ENCODE measurements around the gene ABCA4.
"Not testable (repeated sequence)": the region's sequence is repeated elsewhere in the genome, so short reads cannot be mapped to it uniquely, and the experiment has no call there.

The ABCA4 gene

DNA sequence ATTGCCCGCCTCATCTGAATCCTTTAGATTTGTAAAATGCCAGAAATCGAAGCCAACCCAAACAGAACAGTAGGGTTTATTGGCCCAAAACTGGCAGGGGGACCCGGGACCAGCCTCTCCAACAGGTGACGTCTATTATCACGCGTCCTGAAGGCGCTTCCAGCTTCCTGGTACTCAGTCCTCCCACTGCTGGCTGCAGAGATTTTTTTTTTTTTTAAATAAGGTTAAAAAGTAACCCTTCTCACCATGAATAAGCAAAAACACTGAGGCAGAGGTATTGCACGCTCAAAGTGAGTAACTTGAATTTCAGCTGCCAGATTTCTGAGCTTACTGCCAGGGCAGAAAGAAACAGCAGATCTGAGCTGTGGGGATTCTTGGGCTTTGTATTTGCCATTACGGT is 157.4 kb downstream of the ABCA4 start:
- in situ Hi-C loops (cut with HindIII; ENCODE audit: low sequenced_read_pairs), result no loop called here

DNA sequence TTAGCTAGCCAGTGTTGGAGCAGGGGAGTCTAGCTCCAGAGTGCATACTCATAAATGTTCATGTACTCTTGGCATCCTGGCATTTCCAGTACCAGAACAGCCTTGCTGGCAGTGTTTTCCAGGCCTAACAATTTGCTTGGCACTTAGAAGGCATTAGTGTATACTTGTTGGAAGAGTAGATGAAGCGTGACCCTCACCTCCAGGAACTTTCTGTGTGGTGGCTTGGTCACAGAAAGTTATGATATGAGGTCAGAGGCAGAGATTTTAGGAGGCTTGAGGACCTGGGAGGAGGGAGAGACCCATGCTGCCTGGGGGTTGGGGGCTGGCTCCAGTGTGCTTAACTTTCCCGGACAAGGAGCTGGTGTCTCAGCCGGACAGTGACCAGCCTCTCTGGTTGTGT is 159.0 kb downstream of the ABCA4 start:
- in situ Hi-C loops (cut with HindIII; ENCODE audit: low sequenced_read_pairs), result no loop called here

DNA sequence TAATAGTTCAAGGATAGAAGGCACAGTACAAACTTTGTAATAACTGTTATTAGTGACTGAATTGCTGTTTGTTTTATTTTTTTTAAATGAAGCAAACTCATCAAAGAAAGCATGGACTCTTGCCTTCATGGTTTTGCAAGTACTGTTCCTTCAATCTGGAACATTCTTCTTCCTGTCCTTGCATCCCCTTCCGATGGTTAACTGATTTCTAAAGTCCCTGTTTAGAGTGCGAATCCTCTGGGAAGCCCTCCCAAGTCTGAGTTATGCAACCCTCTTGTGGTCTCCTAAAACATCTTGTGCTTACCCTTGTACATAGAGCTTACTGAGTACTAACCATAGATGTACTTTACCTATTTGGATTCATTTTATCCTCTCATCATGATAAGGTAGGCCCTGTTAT is 159.5 kb downstream of the ABCA4 start:
- in situ Hi-C loops (cut with HindIII; ENCODE audit: low sequenced_read_pairs), result no loop called here

DNA sequence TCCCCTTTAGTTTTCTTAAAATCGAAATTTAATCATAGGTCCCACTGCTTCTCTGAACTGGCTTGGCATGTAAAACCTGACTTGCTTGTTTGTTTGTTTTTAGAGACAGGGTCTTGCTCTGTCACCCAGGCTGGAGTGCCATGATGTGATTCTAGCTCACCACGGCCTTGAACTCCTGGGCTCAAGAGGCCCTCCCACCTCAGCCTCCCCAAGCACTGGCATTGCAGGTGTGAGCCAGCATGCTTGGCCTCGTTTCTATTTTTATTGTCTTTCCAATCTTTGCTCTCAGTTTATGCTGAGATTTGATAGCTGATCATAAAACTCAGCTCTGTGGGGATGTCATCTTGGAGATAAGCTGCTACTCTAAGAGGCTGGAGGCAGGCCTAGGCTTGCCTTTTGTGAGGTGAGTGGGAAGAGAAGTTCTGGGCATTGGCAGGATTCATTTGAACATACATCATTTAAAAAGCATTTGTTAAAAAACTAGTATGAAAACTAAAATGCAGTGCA is 160.3 kb downstream of the ABCA4 start:
- in situ Hi-C loops (cut with HindIII; ENCODE audit: low sequenced_read_pairs), result no loop called here

DNA sequence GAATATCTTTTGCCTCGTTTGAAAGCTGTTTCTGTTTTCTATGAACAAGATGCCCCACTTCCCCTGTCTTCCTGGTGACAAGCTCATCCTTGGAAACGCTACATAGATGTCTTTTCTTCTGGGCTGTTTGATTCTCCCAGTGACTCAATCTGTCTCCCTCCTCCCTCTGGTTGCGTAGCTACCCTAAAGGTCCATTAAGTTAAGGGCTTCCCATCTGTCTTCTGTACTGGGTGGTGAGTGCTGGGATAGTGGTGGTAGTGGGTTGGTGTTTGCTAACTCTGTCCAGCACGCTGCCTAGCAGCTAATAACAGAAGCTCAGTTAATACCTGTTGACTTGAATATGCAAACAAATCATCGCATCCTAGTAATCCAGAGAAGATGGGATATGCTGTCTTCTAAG is 161.5 kb downstream of the ABCA4 start:
- in situ Hi-C loops (cut with HindIII; ENCODE audit: low sequenced_read_pairs), result no loop called here

DNA sequence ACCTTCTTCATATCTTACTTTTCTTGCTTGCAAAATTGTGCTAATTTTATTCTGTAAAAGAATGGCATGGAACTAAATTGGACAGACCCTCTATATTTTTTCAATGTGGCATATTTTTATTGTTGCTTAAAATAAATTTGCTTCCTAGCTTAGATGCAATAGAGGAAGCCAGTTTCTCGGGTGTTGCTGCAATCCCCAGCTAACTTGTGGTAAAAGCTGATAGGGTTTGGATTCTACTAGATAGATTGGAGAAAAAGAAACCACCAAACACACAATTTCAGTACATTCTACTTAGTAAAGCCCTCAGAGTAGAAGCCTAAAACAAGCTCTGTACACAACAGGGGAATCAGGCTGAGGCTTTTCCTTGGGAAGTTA is 162.2 kb downstream of the ABCA4 start:
- in situ Hi-C loops (cut with HindIII; ENCODE audit: low sequenced_read_pairs), result no loop called here

DNA sequence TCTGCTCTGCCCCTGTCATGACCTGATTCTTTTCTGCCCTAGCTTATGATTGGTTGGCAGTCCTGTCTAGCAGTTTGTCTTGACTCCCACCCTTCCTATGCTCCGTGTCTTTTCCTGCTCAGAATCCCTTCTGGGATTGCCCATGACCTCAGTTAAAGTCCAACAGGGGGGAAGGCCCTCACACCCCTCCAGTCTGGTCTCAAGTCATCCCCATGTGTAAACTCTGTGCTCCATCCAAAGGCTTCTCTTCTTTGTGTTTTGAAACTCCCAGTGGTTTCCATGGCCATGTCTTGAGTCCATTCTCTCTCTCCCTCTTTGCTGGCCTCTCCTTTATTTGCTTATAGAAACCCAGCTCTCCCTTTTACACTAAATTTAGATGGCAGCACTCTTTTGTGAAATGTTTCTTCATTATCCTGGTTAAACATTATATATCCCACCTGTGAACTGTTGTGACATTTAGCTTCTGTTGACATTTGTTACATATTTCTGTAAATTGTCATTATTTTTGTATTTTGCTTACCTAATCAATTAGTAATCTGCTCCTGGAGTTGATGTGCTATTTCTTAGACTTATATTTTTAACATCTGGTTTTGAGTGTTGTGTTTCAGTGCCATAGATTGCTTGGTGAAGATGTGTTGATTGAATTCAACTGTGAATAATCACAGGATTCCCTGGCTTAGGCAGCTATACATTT is 162.8 kb downstream of the ABCA4 start:
- in situ Hi-C loops (cut with HindIII; ENCODE audit: low sequenced_read_pairs), result no loop called here

DNA sequence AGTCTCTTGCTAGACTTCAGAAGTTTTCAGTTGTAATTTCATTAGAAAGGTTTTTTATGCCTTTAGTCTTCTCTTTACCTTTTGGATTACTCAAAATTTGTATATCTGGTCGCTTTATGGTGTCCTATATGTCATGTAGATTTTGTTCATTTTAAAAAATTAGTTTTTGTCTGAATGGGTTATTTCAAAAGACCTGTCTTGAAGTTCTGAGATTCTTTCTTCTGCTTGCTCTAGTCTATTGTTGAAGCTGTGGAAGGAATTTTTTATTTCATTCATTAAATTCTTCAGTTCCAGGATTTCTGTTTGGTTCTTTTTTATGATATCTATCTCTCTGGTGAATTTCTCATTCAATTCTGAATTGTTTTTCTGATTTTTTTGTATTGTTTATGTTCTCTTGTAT is 165.2 kb downstream of the ABCA4 start:
- in situ Hi-C loops (cut with HindIII; ENCODE audit: low sequenced_read_pairs), result no loop called here

DNA sequence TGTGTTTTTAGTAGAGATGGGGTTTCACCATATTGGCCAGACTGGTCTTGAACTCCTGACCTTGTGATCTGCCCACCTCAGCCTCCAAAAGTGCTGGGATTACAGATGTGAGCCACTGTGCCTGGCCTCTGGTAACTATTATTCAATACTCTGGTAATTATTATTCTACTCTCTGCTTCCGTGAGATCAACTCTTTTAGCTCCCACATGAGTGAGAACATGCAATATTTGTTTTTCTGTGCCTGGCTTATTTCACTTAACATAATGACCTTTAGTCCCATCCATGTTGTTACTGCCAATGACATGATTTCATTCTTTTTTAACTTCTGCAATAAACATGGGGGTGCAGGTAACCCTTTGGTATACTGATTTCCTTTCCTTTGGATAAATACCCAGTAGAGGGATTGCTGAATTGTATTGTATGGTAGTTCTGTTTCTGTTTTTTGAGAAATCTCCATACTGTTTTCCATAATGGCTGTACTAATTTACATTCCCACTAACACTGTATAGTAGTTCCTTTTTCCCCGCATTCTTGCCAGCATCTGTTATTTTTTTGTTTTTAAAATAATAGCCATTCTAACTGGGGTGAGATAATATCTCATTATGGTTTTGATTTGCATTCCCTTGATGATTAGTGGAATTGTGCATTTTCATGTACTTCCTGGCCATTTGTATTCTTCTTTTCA is 173.8 kb downstream of the ABCA4 start:
- in situ Hi-C loops (cut with HindIII; ENCODE audit: low sequenced_read_pairs), result not testable (repeated sequence)
